ENCODE measurements around the gene MTMR4.
"Not testable (repeated sequence)": the region's sequence is repeated elsewhere in the genome, so short reads cannot be mapped to it uniquely, and the experiment has no call there.

MTMR4 gene

GRCh38 chr17:58506354-58507080 is 7.9 kb downstream of the MTMR4 start:
- H3K9me3 ChIP-seq (ENCODE audit: control insufficient read depth, insufficient read depth, low read length), result no peaks in the 10 kb centered on the region
- H3K27me3 ChIP-seq (ENCODE audit: control insufficient read depth, insufficient read depth, low read length), result no peaks in the 10 kb centered on the region
- H3K4me3 ChIP-seq (ENCODE audit: low read depth, low read length), result no peak overlapping the region
- H3K4me1 ChIP-seq (ENCODE audit: control insufficient read depth, insufficient read depth, low read length), result no peaks in the 10 kb centered on the region
- no peak overlapping the region for H3K9ac ChIP-seq (ENCODE audit: low read depth, low read length)
- peaks cover 65% of the 10 kb centered on the region for H3K36me3 ChIP-seq (ENCODE audit: control insufficient read depth, insufficient read depth, low read length)

DNA sequence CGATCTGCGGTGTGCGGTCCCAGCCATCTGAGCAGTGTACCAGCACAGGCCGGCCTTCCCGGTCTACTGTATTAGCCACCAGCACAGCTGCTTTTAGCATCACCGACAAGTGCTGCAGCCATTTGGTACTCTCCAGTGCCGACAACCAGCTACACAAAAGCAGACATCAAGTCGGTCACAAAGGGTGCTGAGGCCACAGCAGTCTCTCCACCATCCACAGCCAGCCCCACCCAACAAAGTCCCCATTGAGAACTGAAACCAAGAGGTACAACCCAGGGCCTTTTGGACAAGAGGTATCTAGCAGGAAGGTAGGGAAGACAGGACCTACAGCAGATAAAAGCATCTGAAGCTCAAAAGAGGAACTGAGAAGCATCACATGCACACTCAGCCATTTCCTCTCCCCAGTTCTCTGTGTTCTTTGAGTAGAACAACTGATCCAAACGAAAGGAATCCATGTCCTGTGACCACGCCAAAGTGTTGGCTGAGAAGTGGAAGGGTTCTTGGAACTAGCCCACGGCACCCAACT is 9.5 kb downstream of the MTMR4 start:
- Histone ChIP-seq H3K4me3 (ENCODE audit: low read depth, low read length) (no peak overlapping the region), H3K9ac (ENCODE audit: low read depth, low read length) (no peak overlapping the region), H3K4me1 (ENCODE audit: control insufficient read depth, insufficient read depth, low read length) (no peaks in the 10 kb centered on the region), H3K36me3 (ENCODE audit: control insufficient read depth, insufficient read depth, low read length) (peaks cover 49% of the 10 kb centered on the region), H3K27me3 (ENCODE audit: control insufficient read depth, insufficient read depth, low read length) (no peaks in the 10 kb centered on the region), H3K9me3 (ENCODE audit: control insufficient read depth, insufficient read depth, low read length) (no peaks in the 10 kb centered on the region)

DNA sequence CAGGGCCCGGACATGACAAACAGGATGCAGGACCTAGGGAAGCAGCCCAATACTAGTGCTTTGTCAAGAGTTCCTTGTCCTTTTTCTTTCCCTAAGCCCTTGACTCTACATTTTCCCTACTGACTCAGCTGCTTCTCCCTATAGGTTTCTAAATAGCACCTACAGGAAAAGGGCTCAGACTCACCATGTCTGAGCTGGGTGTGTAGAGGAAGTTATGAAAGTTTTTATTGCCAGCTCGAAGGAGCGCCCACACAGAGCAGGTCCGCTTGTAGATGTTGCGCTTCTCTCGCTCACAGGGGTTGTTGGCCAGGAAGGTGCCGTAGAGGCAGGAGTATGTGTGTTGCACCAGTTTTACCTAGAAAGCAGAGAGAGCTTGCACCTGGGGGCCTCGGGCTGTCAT is 10.6 kb downstream of the MTMR4 start:
- no peak overlapping the region for H3K9ac ChIP-seq (ENCODE audit: low read depth, low read length)

GRCh38 chr17:58503134-58503533 is 11.3 kb downstream of the MTMR4 start:
- not testable (repeated sequence) for H3K9ac ChIP-seq (ENCODE audit: low read depth, low read length); H3K4me1 ChIP-seq (ENCODE audit: control insufficient read depth, insufficient read depth, low read length); H3K9me3 ChIP-seq (ENCODE audit: control insufficient read depth, insufficient read depth, low read length); H3K27me3 ChIP-seq (ENCODE audit: control insufficient read depth, insufficient read depth, low read length); H3K4me3 ChIP-seq (ENCODE audit: low read depth, low read length)
- H3K36me3 ChIP-seq (ENCODE audit: control insufficient read depth, insufficient read depth, low read length), result peaks cover 41% of the 10 kb centered on the region

More for the DNA sequence above, 10.6 kb downstream of the MTMR4 start:
- H3K27me3 ChIP-seq (ENCODE audit: control insufficient read depth, insufficient read depth, low read length), result no peaks in the 10 kb centered on the region
- no peaks in the 10 kb centered on the region for H3K4me1 ChIP-seq (ENCODE audit: control insufficient read depth, insufficient read depth, low read length)
- H3K36me3 ChIP-seq (ENCODE audit: control insufficient read depth, insufficient read depth, low read length), result peaks cover 45% of the 10 kb centered on the region
- no peaks in the 10 kb centered on the region for H3K9me3 ChIP-seq (ENCODE audit: control insufficient read depth, insufficient read depth, low read length)
- no peak overlapping the region for H3K4me3 ChIP-seq (ENCODE audit: low read depth, low read length)

- no peak overlapping the region for H3K4me3 ChIP-seq (ENCODE audit: low read depth, low read length)
- H3K9ac ChIP-seq (ENCODE audit: low read depth, low read length), result no peak overlapping the region
- no peaks in the 10 kb centered on the region for H3K27me3 ChIP-seq (ENCODE audit: control insufficient read depth, insufficient read depth, low read length)
- H3K36me3 ChIP-seq (ENCODE audit: control insufficient read depth, insufficient read depth, low read length), result peaks cover 25% of the 10 kb centered on the region
- H3K4me1 ChIP-seq (ENCODE audit: control insufficient read depth, insufficient read depth, low read length), result no peaks in the 10 kb centered on the region
- no peaks in the 10 kb centered on the region for H3K9me3 ChIP-seq (ENCODE audit: control insufficient read depth, insufficient read depth, low read length)
These were observed 13.0 kb downstream of the MTMR4 start for GRCh38 chr17:58501451-58501850.

GRCh38 chr17:58498177-58498828 is 16.1 kb downstream of the MTMR4 start:
- Histone ChIP-seq H3K36me3 (ENCODE audit: control insufficient read depth, insufficient read depth, low read length) (peaks cover 23% of the 10 kb centered on the region), H3K9me3 (ENCODE audit: control insufficient read depth, insufficient read depth, low read length) (no peaks in the 10 kb centered on the region), H3K4me3 (ENCODE audit: low read depth, low read length) (no peak overlapping the region), H3K27me3 (ENCODE audit: control insufficient read depth, insufficient read depth, low read length) (no peaks in the 10 kb centered on the region), H3K4me1 (ENCODE audit: control insufficient read depth, insufficient read depth, low read length) (no peaks in the 10 kb centered on the region), H3K9ac (ENCODE audit: low read depth, low read length) (no peak overlapping the region)

DNA sequence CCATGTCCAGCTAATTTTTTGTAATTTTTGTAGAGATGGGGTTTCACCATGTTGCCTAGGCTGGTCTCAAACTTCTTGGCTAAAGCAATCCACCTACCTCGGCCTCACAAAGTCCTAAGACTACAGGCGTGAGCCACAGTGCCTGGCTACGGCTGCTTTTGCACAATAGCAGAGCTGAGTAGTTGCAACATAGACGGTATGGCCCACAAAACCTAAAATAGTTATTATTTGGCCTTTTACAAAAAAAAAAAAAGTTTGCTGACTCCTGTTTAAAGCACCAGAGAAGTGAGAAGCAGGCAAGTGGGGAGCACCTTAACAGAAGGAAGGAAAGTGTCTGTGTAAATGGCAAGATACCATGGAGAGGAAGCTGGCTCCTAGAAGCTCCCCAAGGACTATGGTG is 20.9 kb downstream of the MTMR4 start:
- Histone ChIP-seq H3K4me1 (ENCODE audit: control insufficient read depth, insufficient read depth, low read length) (no peaks in the 10 kb centered on the region), H3K27me3 (ENCODE audit: control insufficient read depth, insufficient read depth, low read length) (peaks cover 4% of the 10 kb centered on the region), H3K4me3 (ENCODE audit: low read depth, low read length) (no peak overlapping the region), H3K9ac (ENCODE audit: low read depth, low read length) (no peak overlapping the region), H3K9me3 (ENCODE audit: control insufficient read depth, insufficient read depth, low read length) (no peaks in the 10 kb centered on the region), H3K36me3 (ENCODE audit: control insufficient read depth, insufficient read depth, low read length) (peaks cover 38% of the 10 kb centered on the region)

GRCh38 chr17:58492238-58493121 is 22.0 kb downstream of the MTMR4 start:
- Histone ChIP-seq H3K36me3 (ENCODE audit: control insufficient read depth, insufficient read depth, low read length) (peaks cover 38% of the 10 kb centered on the region), H3K4me1 (ENCODE audit: control insufficient read depth, insufficient read depth, low read length) (no peaks in the 10 kb centered on the region), H3K9me3 (ENCODE audit: control insufficient read depth, insufficient read depth, low read length) (no peaks in the 10 kb centered on the region)

GRCh38 chr17:58491510-58492045 is 22.9 kb downstream of the MTMR4 start:
- H3K36me3 ChIP-seq (ENCODE audit: control insufficient read depth, insufficient read depth, low read length), result peaks cover 38% of the 10 kb centered on the region
- no peak overlapping the region for H3K9ac ChIP-seq (ENCODE audit: low read depth, low read length)
- no peaks in the 10 kb centered on the region for H3K4me1 ChIP-seq (ENCODE audit: control insufficient read depth, insufficient read depth, low read length)
- peaks cover 10% of the 10 kb centered on the region for H3K27me3 ChIP-seq (ENCODE audit: control insufficient read depth, insufficient read depth, low read length)
- no peaks in the 10 kb centered on the region for H3K9me3 ChIP-seq (ENCODE audit: control insufficient read depth, insufficient read depth, low read length)
- H3K4me3 ChIP-seq (ENCODE audit: low read depth, low read length), result no peak overlapping the region

More at GRCh38 chr17:58492238-58493121, 22.0 kb downstream of the MTMR4 start:
- Histone ChIP-seq H3K9ac (ENCODE audit: low read depth, low read length) (no peak overlapping the region), H3K4me3 (ENCODE audit: low read depth, low read length) (no peak overlapping the region), H3K27me3 (ENCODE audit: control insufficient read depth, insufficient read depth, low read length) (peaks cover 5% of the 10 kb centered on the region)

DNA sequence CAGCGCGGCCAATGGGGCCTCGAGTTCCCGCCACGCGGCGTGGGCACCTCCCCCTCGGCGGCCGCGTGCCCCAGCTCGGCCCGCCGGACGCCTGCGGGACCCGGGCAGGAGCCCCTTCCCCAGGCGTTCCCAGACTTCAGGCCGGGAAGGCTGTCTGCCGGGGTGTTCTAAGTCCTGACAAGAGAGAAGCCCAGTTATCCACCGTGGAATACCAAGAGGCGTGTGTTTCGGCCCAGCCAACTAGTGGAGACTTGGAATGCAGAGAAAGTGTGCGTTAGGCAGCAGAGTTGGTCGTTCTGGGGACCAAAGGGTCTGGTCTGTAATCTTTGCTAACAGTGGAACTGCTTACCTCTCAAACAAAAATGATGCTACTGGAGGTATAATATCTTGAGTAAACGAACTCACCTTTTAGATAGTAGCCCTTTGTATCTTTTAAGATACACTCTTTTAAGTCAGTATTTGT is 26.0 kb downstream of the MTMR4 start:
- H3K36me3 ChIP-seq (ENCODE audit: control insufficient read depth, insufficient read depth, low read length), result peaks cover 20% of the 10 kb centered on the region
- H3K9ac ChIP-seq (ENCODE audit: low read depth, low read length), result no peak overlapping the region
- H3K4me1 ChIP-seq (ENCODE audit: control insufficient read depth, insufficient read depth, low read length), result no peaks in the 10 kb centered on the region
- H3K4me3 ChIP-seq (ENCODE audit: low read depth, low read length), result no peak overlapping the region
- no peaks in the 10 kb centered on the region for H3K9me3 ChIP-seq (ENCODE audit: control insufficient read depth, insufficient read depth, low read length)
- H3K27me3 ChIP-seq (ENCODE audit: control insufficient read depth, insufficient read depth, low read length), result peaks cover 13% of the 10 kb centered on the region
